Esophagus muscularis mucosa (tissue), 4 donors: Measurements from ENCODE around the gene C1S.

Source experiments
- EP300 ChIP-seq: sonication (generic); formaldehyde crosslinking; IDR thresholded peaks from one replicate; pipeline ENCODE4 v1.6.1; 2017; ENCODE audit warnings: antibody characterized with exemption
- POLR2AphosphoS5 ChIP-seq, 2 donors: sonication (generic); formaldehyde crosslinking; IDR thresholded peaks; one replicate each; pipeline ENCODE4 v1.6.1; 2017; ENCODE audit warnings: antibody characterized with exemption in 2 of 2
- TF ChIP-seq, protein P1 (sequence below), 3 experiments: fragments of 200-600 bp in 2 of 3; fragments of 450-650 bp in 1 of 3; sonication (generic) in 2 of 3; IDR thresholded peaks; one replicate each; pipeline ENCODE4 v1.5.1; 2017 to 2019; ENCODE audit warnings: antibody characterized with exemption in 3 of 3, mild to moderate bottlenecking in 2 of 3, moderate library complexity in 1 of 3

DNA sequence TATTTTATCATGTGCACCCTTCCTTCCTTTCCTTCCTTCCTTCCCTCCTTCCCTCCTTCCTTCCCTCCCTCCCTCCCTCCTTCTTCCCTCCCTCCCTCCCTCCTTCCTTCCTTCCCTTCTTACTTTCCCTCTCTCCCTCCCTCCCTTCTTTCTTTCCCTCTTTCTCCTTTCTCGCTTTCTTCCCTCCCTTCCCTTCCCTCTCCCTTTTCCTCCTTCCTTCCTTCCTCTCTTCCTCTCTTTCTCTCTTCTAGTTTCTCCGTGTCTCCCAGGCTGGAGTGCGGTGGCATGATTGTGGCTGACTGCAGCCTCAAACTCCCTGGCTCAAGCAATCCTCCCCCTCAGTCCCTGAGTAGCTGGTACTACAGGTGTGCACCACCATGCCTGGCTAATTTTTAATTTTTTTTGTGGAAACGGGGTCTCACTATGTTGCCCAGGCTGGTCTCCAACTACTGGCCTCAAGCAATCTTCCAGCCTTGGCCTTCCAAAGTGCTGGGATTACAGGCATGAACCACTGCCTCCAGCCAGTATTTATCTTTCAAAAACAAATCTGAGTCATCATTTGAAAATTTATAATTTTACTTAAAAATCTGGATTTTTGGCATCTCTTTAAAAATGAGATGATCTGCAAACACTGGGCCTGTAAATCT lies 40.7 kb downstream of the C1S start:
- TF ChIP-seq, protein P1, sequence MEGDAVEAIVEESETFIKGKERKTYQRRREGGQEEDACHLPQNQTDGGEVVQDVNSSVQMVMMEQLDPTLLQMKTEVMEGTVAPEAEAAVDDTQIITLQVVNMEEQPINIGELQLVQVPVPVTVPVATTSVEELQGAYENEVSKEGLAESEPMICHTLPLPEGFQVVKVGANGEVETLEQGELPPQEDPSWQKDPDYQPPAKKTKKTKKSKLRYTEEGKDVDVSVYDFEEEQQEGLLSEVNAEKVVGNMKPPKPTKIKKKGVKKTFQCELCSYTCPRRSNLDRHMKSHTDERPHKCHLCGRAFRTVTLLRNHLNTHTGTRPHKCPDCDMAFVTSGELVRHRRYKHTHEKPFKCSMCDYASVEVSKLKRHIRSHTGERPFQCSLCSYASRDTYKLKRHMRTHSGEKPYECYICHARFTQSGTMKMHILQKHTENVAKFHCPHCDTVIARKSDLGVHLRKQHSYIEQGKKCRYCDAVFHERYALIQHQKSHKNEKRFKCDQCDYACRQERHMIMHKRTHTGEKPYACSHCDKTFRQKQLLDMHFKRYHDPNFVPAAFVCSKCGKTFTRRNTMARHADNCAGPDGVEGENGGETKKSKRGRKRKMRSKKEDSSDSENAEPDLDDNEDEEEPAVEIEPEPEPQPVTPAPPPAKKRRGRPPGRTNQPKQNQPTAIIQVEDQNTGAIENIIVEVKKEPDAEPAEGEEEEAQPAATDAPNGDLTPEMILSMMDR (IDR thresholded peaks at IDR 0.05), result no peak
- no peak for TF ChIP-seq POLR2AphosphoS5 (IDR thresholded peaks at IDR 0.05)
- TF ChIP-seq EP300, result no peak
